SKM-1 (cell line): ENCODE results near the gene RPL22.

ENCODE experiments used
- DNase-seq: peaks from one replicate; lab custom pipeline; 2025; ENCODE audit not compliant: unreplicated experiment; lab: John Stamatoyannopoulos, UW

Gene RPL22

DNA sequence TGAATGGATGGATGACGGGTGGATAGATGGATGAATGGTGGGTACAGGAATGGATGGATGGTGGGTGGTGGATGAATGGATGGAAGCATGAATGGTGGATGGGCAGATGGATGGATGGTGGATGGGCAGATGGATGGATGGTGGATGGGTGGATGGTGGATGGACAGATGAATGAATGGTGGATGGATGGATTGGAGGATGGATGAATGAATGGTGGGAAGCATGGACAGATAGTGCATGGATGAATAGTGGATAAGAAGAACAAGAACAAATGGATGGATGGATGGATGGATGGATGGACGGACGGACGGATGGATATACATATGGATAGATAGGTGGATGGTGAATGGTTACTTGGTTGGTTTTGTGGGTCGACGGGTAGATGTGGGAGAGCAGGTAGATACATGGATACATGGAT, 24.0 kb downstream of the RPL22 start:
- DNase-seq, result no peak

DNA sequence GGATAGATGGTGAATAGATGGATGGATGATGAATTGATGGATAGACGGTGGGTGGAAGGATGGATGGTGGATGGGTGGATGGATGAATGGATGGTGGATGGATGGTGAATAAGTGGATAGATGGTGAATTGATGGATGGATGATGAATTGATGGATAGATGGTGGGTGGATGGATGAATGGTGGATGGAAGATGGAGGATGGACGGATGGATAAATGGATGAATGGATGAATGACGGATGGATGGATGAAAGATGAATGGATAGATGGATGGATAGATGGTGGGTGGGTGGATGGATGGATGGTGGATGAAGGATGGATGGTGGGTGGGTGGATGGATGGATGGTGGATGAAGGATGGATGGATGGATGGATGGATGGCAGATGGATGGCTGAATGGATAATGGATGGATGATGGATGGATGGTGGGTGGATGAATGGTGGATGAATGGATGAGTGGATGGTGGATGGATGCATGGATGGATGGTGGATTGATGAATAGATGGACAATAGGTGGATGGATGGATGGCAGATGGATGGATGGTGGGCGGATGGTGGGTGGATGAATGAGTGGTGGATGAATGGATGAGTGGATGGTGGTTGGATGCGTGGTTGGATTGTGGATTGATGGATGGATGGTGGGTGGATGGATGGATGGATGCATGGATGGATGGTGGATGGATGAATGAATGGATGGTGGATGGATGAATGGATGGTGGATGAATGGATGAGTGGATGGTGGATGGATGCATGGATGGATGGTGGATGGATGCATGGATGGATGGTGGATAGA, 24.6 kb downstream of the RPL22 start:
- DNase-seq, result no peak

DNA sequence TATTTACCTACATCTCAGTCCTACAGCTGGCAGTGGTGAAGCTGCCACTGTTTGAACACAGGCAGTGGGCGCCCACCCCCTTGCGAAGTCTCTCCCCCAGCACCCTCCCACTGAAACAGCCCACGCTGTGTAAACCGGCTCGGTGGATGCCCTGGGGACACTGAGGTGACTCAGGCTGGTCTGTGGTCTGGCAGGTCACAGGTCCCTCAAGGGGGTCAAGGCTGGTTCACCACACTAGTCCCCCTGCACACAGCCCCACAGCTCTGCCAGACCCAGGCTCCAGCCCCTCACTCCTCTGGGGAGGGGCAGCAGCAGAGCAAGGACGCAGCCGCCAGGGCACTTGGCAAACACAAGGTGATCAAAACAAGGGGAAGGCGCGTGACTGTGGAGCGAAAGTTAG, 26.8 kb downstream of the RPL22 start:
- DNase-seq, result no peak

DNA sequence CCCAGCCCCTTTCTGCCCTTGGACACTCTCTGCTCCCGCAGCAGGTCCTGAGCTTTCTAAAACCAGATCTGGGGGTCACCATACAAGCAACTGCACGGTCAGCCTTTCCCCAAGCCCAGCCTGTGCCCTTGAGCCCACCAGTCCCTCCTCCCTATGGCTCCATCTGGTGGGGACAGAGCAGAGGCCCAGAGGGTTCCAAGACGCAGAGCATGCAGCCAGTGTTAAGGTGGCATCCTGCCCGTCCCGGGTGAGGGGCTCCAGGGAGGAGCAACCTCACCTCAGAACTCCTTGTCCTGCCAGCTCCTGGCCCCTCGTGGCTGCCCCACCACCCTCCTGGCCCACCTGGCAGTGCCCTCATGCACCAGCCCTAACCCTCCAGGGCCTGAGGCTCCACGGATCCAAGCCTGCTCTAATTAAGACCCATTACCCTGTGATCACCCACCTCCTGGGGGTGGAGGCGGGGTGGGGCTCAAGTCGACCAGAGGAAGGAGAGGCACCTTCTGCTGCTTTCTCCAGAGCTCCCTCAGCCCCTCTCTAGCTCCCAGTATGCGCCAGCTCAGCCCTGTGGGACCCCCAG, 27.8 kb downstream of the RPL22 start:
- DNase-seq, result no peak

DNA sequence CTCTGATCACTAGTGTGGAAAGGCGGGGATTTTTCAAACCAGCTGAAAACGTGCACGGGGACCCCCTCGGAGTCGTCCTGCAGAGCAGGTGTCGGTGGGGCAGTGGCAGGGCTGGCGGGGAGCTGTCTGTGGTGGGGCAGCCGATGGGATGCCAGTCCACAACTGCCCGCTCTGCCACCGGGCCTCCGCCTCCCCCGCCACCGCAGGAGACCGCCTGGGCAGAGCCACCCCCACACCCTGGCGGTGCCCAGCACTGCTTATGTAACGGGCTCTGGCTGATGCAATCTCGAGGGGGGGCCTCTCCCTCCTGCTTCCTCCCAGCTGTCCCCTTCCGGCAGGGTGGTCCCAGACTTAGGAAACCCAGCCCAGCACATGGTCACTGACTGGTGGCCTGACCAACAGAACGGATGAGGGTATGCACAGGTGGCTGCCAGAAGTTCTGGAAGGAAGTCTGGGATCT, 28.6 kb downstream of the RPL22 start:
- DNase-seq, result no peak

- no peak for DNase-seq
Observed at GRCh38 chr1:6170116-6170741, 29.2 kb downstream of the RPL22 start.

DNA sequence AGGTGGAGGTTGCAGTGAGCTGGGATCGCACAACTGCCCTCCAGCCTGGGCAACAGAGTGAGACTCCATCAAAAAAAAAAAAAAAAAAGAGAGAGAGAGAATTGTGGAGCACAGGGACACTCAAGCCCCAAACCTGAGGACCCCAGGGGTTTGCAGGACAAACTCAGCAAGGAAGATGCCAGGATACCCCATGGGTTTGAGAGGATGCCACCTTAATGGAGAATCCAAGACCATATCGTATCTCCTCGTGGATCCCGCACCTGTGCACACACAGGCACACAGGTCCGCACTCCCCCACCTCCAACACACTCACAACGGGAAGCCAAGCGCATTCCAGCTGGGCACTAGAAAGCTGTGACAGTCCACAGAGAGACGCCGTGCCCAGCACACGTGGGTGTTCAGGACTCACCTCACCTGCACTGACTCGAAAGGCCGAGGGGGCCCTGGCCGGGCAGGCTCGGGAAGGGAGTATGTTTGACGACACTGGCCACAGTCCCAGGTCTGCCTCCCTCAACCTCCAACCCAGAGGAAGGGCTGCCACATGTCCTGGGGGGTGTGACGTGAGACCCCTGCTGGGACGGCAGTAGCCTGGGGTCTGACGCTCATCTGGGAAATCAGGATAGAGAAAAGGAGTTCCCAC, 30.3 kb downstream of the RPL22 start:
- DNase-seq, result no peak

- no peak for DNase-seq
Observed at GRCh38 chr1:6167391-6168303, 31.7 kb downstream of the RPL22 start.

DNA sequence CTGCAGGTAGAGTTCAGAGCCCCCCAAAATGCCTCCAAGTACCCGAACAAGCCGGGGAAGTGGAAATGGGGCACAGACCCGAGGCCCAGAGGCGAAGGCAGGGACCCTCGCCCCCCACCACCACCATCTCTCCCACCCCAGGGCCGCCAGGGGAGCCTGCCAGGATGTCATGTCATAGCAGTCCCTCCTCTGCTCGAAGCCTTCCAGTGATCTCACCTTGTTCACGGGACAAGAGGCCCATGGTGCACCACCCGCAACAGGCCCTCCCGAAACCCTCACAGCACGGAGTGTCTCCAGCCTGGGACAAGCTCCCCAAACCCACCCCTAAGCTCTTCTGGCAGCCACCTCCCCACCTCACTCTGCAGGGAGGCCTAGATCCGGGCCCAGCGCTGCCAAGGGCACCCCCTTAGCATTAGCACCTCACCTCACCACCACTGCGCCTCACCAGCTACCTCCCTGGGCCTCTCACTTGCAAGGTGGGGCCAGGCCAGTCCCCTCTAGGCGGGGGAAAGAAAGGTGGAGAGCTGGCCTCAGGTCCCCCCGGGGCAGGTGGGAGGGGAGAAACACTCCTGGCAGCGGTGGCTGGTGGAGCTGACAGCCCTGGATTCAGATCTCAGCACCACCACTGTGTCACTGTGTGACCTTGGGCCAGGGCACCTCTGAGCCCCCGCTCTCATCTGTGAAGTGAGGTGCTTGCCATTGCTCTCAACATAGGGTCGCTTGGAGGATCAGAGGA, 32.6 kb downstream of the RPL22 start:
- DNase-seq, result no peak

GRCh38 chr1:6166221-6166620, 33.2 kb downstream of the RPL22 start:
- no peak for DNase-seq

DNA sequence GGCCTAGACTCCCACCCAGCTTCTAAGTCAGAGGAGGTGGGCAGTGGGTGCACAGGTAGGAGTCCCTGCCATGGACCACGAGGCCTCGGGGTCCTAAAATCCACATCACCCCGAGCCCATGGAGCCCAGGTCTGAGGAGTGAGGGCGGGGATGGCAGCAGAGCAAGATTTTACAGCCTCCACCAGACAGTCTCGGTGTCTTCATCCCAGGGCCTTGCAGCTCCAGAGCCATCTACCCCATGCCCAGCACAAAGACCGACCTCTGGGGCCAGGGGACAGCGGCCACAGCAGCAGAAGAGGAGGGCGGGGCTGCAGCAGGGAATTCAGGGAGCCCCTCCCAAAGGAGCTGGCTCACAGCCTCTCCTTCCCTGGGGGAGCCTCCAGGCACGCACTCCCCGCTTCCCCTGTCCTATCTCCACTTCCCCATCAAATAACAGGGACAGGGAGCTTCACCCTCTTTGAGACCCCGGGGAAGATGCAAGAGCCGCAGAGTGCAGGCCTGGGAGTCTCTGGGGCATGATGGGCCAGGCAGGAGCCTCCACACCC, 33.9 kb downstream of the RPL22 start:
- DNase-seq, result no peak

GRCh38 chr1:6165027-6165426, 34.4 kb downstream of the RPL22 start:
- no peak for DNase-seq

DNA sequence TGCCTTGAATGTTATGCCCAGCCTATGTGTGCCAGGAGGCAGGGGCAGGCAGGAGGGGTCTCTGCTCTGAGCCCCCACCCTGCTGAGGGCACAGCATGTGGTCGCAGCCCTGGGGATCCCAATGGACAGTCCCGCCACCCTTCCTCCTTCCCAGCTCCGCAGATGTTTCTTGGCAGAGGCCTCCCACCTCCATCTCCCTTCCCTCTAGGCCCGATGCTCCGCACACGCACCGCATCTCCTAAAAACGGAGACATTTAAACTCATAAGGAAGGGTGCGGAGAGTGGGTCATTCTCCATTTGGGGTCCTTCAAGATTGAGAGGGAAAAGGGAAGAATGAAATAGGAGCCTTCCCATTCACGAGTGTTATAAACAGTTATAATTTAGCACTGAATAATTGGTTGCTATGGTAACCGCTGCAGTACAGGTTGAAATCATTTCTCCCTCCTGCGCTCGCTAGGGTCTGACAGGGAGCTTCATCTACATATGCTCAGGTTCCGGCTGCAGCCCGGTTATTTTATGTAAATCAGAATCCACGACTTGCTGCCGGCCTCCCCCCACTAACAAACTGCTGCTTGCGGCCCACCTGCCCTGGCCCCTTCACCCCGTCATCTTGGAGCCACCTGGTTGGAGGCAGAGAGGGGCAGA, 35.3 kb downstream of the RPL22 start:
- no peak for DNase-seq

- no peak for DNase-seq
Observed at GRCh38 chr1:6163191-6163972, 36.0 kb downstream of the RPL22 start.

GRCh38 chr1:6162773-6163172, 36.6 kb downstream of the RPL22 start:
- DNase-seq, result no peak

DNA sequence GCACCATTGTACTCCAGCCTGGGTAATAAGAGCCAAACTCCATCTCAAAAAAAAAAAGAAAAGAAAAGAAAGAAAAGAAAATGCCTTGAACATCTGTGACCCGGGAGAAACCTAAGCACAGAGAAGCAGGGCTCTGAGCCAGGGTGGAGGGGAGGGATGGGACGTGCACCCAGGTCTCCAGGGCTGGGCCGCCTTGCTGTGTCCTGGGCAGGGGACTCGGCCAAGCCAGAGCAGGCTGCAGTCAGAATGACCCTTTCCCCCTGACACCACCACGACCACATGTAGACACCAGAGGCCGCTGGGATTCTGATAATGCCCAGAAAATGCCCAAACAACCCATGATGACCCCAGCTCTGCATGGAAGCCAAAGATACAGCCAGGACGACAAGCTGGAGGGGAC, 37.1 kb downstream of the RPL22 start:
- no peak for DNase-seq

DNA sequence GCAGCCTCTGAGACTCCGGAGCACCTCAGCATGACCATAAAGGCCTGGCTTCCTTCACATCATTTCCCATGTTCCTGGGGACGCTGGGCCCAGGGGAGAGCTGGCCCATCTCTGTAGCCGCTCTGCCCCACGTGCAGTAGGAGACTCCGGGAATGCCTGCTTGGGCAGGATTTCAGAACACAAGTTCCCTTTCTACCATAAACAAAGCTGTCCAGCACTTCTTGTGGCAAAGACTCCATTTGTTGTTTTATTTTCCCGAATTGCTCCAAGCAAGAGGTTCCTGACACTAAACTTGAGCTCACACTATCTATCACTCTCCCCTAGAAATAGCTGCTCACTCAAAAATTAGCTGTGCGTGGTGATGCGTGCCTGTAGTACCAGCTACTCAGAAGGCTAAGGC, 41.2 kb downstream of the RPL22 start:
- no peak for DNase-seq

DNA sequence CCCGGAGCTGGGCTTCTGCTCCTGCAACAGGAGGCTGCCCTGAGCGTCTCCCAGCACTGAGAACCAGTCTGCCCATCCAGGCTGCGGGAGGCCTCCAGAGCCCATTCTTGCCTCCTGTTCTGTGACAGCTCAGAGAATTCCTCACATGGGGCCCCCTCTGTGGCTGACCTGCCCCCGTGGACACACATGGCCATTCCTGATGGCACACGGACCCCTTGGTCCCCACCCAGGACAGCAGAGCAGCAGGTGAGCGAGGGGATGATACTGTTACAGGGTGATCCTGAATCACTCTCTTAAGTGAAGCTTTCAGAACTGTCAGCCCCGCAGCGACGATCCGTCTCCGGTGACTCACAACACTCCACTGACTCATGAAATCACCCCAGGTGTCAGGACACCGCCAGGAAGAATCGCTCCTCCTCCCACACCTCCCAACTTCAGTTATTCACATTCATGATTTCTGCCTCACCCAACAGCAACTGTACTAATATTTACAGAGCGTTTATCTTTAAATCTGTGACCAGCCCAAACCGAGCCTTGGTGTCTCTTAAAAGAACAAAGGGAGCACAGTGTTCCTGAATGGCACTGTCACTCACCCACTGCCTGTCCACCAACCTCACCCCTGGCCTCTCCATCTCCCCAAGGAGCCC, 41.7 kb downstream of the RPL22 start:
- no peak for DNase-seq
